NB4 (cell line): ENCODE measurements around the gene RER1.

ENCODE experiments used
- CTCF ChIP-seq: IDR thresholded peaks from one replicate; pipeline ENCODE4 v1.5.1; 2012; ENCODE audit warnings: low read depth, low read length
- MAX ChIP-seq: IDR thresholded peaks from 2 replicates; pipeline ENCODE4 v1.6.1; 2011; ENCODE audit warnings: low read depth, low read length
- MYC ChIP-seq: IDR thresholded peaks from 2 replicates; pipeline ENCODE4 v1.6.1; 2011; ENCODE audit warnings: low read depth, low read length
- POLR2A ChIP-seq: IDR thresholded peaks from 2 replicates; pipeline ENCODE4 v1.6.1; 2011; ENCODE audit warnings: mild to moderate bottlenecking; ENCODE audit not compliant: insufficient read length; ENCODE audit errors: extremely low read depth

GRCh38 chr1:2419416-2419815, 27.8 kb downstream of the RER1 start:
- no peak for TF ChIP-seq CTCF
- TF ChIP-seq POLR2A: no peak
- TF ChIP-seq MYC: no peak
- no peak for TF ChIP-seq MAX
